Mesothelial cell of epicardium (in vitro differentiated cells): ENCODE measurements around the gene CHMP5. TPM values are rescaled to one million over a fixed set of nuclear protein-coding genes. Genes with fewer than 3 reads are reported as not detected.
A peak's percentile ranks its signal among the peaks of the same experiment; 100 is the strongest.

Source experiments
- DNase-seq, 2 experiments: peaks; one replicate each; pipeline ENCODE4 v3.0.0; 2021; ENCODE audit warnings: low spot score in 2 of 2; ENCODE audit not compliant: unreplicated experiment in 2 of 2
- H3K27ac Mint-ChIP-seq: 2 replicates; pipeline ENCODE4 v1.8.0; 2021; ENCODE audit warnings: mixed read lengths
- H3K27me3 Mint-ChIP-seq: 2 replicates; pipeline ENCODE4 v1.8.0; 2021; ENCODE audit warnings: low read depth, mixed read lengths
- H3K36me3 Mint-ChIP-seq: 2 replicates; pipeline ENCODE4 v1.8.0; 2021; ENCODE audit warnings: mixed read lengths
- H3K4me1 Mint-ChIP-seq: 2 replicates; pipeline ENCODE4 v1.8.0; 2021; ENCODE audit warnings: mixed read lengths
- H3K4me3 Mint-ChIP-seq: 2 replicates; pipeline ENCODE4 v1.8.0; 2021; ENCODE audit warnings: mild to moderate bottlenecking, moderate library complexity, mixed read lengths
- H3K9me3 Mint-ChIP-seq: 2 replicates; pipeline ENCODE4 v1.8.0; 2021; ENCODE audit warnings: mixed read lengths
- total RNA-seq: library from RNA; stranded (reverse); gene quantifications from 3 replicates; pipeline ENCODE4 v1.2.1, GENCODE V29; 2021
- TF ChIP-seq, protein P1 (sequence below): fragments of 200-600 bp; sonication (generic); IDR thresholded peaks from one replicate; pipeline ENCODE4 v1.5.0; 2021; ENCODE audit warnings: antibody characterized with exemption; ENCODE audit not compliant: unreplicated experiment

CHMP5 gene
- total RNA-seq, 1 donor from 2014 or later: 49.1 TPM

- Mint-ChIP-seq H3K36me3 (peaks cover 4% of the 10 kb centered on the region), H3K9me3 (no peaks in the 10 kb centered on the region), H3K27ac (no peak overlapping the region), H3K27me3 (no peaks in the 10 kb centered on the region), H3K4me3 (no peak overlapping the region), H3K4me1 (peaks cover 12% of the 10 kb centered on the region)
- no peak for DNase-seq
- TF ChIP-seq, protein P1, sequence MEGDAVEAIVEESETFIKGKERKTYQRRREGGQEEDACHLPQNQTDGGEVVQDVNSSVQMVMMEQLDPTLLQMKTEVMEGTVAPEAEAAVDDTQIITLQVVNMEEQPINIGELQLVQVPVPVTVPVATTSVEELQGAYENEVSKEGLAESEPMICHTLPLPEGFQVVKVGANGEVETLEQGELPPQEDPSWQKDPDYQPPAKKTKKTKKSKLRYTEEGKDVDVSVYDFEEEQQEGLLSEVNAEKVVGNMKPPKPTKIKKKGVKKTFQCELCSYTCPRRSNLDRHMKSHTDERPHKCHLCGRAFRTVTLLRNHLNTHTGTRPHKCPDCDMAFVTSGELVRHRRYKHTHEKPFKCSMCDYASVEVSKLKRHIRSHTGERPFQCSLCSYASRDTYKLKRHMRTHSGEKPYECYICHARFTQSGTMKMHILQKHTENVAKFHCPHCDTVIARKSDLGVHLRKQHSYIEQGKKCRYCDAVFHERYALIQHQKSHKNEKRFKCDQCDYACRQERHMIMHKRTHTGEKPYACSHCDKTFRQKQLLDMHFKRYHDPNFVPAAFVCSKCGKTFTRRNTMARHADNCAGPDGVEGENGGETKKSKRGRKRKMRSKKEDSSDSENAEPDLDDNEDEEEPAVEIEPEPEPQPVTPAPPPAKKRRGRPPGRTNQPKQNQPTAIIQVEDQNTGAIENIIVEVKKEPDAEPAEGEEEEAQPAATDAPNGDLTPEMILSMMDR: no peak
These were observed 22.2 kb downstream of the CHMP5 start for GRCh38 chr9:33287087-33287490.

DNA sequence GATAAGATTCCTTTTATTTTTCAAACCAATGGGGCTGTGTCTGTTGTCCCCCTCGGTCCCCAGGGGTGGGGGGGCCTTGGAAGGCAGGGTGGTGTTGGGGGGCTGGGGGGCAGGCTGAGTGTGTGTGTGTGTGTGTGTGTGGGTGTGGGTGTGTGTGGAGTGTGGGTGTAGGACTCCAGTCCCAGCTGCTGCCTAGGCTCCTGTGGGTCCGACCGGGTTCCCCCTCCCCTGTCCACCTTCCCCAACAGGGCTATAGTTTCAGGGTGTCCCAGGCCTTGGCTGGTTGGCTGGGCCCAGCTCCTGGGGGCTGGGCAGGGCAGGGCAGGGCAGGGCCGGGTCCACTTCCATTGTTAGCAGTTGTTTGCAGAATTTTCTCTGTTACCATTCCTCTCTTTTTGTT lies 23.4 kb downstream of the CHMP5 start:
- peaks cover 20% of the 10 kb centered on the region for H3K4me1 Mint-ChIP-seq
- H3K9me3 Mint-ChIP-seq: no peaks in the 10 kb centered on the region

GRCh38 chr9:33288828-33289483 lies 24.1 kb downstream of the CHMP5 start:
- TF ChIP-seq, protein P1: no peak
- Mint-ChIP-seq H3K27ac (peak overlapping the region; percentile 16), H3K4me1 (peaks cover 20% of the 10 kb centered on the region), H3K27me3 (no peaks in the 10 kb centered on the region), H3K4me3 (no peak overlapping the region), H3K9me3 (no peaks in the 10 kb centered on the region), H3K36me3 (no peaks in the 10 kb centered on the region)
- no peak for DNase-seq

More for the DNA sequence above, 23.4 kb downstream of the CHMP5 start:
- Mint-ChIP-seq H3K4me3 (peak overlapping the region; percentile 18), H3K27me3 (no peaks in the 10 kb centered on the region), H3K27ac (no peak overlapping the region), H3K36me3 (no peaks in the 10 kb centered on the region)
- no peak for DNase-seq
- TF ChIP-seq, protein P1: no peak

DNA sequence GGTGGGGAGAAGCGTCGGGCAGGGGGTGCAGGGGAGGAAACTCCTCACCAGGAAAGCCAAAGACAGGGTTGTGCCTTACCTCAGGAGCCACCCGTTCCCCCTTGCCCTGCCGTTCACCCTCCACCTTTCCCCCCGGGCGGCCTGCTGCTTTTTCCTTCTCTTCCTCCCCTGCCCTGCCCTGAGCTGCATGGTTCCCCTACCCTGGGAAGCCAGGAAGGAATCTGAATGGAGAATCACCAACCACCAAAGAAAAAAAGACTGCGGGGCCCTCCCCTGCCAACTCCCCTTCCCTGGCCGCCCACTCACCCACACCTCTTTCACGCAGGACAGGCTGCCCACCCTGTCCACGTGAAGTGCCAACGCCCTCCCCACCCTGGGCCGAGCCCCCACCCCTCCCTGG lies 24.6 kb downstream of the CHMP5 start:
- TF ChIP-seq, protein P1: no peak
- DNase-seq: no peak
- Mint-ChIP-seq H3K4me3 (peak overlapping the region; percentile 91), H3K27ac (peak overlapping the region; percentile 99), H3K4me1 (peaks cover 20% of the 10 kb centered on the region), H3K27me3 (no peaks in the 10 kb centered on the region), H3K36me3 (peaks cover 2% of the 10 kb centered on the region), H3K9me3 (no peaks in the 10 kb centered on the region)

GRCh38 chr9:33289936-33290246 lies 25.0 kb downstream of the CHMP5 start:
- TF ChIP-seq, protein P1: no peak
- H3K4me3 Mint-ChIP-seq: peak overlapping the region; percentile 91
- peaks cover 20% of the 10 kb centered on the region for H3K4me1 Mint-ChIP-seq
- H3K27me3 Mint-ChIP-seq: no peaks in the 10 kb centered on the region
- H3K36me3 Mint-ChIP-seq: peaks cover 6% of the 10 kb centered on the region
- DNase-seq: no peak
- H3K27ac Mint-ChIP-seq: peak overlapping the region; percentile 99
- H3K9me3 Mint-ChIP-seq: no peaks in the 10 kb centered on the region
